H9 (cell line): ENCODE measurements around the gene DCAF15. TPM values are rescaled to one million over a fixed set of nuclear protein-coding genes. Genes with fewer than 3 reads are reported as not detected.
A peak's percentile ranks its signal among the peaks of the same experiment; 100 is the strongest.

Source experiments
- DNase-seq: peaks from one replicate; pipeline ENCODE4 v3.0.0-alpha.2; 2017
- H2AFZ ChIP-seq: one replicate; pipeline ENCODE4 v1.6.1; 2013; ENCODE audit warnings: mild to moderate bottlenecking, low read length, control low read depth, moderate library complexity
- H2AK5ac ChIP-seq: 2 replicates; pipeline ENCODE4 v1.6.1; 2013; ENCODE audit warnings: low read length, control low read depth, mixed read lengths; ENCODE audit not compliant: insufficient read length
- H2BK120ac ChIP-seq: one replicate; pipeline ENCODE4 v1.6.1; 2013; ENCODE audit warnings: low read depth, mild to moderate bottlenecking, low read length, control low read depth, inconsistent platforms; ENCODE audit not compliant: poor library complexity, severe bottlenecking
- H2BK12ac ChIP-seq: 2 replicates; pipeline ENCODE4 v1.6.1; 2013; ENCODE audit warnings: low read length, control low read depth, mixed read lengths, low read depth; ENCODE audit not compliant: insufficient read length
- H2BK15ac ChIP-seq: 2 replicates; pipeline ENCODE4 v1.6.1; 2013; ENCODE audit warnings: low read depth, low read length, control low read depth
- H2BK20ac ChIP-seq: one replicate; pipeline ENCODE4 v1.6.1; 2013; ENCODE audit warnings: low read depth, mild to moderate bottlenecking, low read length, control low read depth, inconsistent platforms; ENCODE audit not compliant: poor library complexity, severe bottlenecking
- H2BK5ac ChIP-seq: 2 replicates; pipeline ENCODE4 v1.6.1; 2013; ENCODE audit warnings: low read length, control low read depth, mixed read lengths; ENCODE audit not compliant: insufficient read length
- H3K14ac ChIP-seq: 2 replicates; pipeline ENCODE4 v1.6.1; 2013; ENCODE audit warnings: low read length, control low read depth; ENCODE audit not compliant: insufficient read depth
- H3K18ac ChIP-seq: 2 replicates; pipeline ENCODE4 v1.6.1; 2013; ENCODE audit warnings: low read depth, mild to moderate bottlenecking, mixed read lengths, low read length, control low read depth; ENCODE audit not compliant: insufficient read length
- H3K23ac ChIP-seq: 2 replicates; pipeline ENCODE4 v1.6.1; 2013; ENCODE audit warnings: low read length, control low read depth, mixed read lengths, low read depth; ENCODE audit not compliant: insufficient read length
- H3K23me2 ChIP-seq: 2 replicates; pipeline ENCODE4 v1.6.1; 2013; ENCODE audit warnings: low read depth, mild to moderate bottlenecking, mixed read lengths, low read length, control low read depth; ENCODE audit not compliant: insufficient read length, poor library complexity, severe bottlenecking
- H3K27ac ChIP-seq: 2 replicates; pipeline ENCODE4 v1.5.1; 2013; ENCODE audit warnings: low read length, control low read depth, mixed read lengths, low read depth; ENCODE audit not compliant: insufficient read length
- H3K27me3 ChIP-seq: 2 replicates; pipeline ENCODE4 v1.6.1; 2013; ENCODE audit warnings: low read length, control low read depth, inconsistent platforms; ENCODE audit not compliant: insufficient read depth
- H3K4ac ChIP-seq: 2 replicates; pipeline ENCODE4 v1.6.1; 2013; ENCODE audit warnings: low read depth, mild to moderate bottlenecking, control low read depth, inconsistent platforms, low read length, moderate library complexity
- H3K4me1 ChIP-seq: 2 replicates; pipeline ENCODE4 v1.6.1; 2013; ENCODE audit warnings: low read length, control low read depth, inconsistent platforms; ENCODE audit not compliant: insufficient read depth
- H3K4me2 ChIP-seq: 2 replicates; pipeline ENCODE4 v1.6.1; 2013; ENCODE audit warnings: low read length, control low read depth, mixed read lengths; ENCODE audit not compliant: insufficient read length, insufficient read depth
- H3K56ac ChIP-seq: 2 replicates; pipeline ENCODE4 v1.6.1; 2013; ENCODE audit warnings: low read depth, mild to moderate bottlenecking, mixed read lengths, low read length, control low read depth; ENCODE audit not compliant: insufficient read length
- H3K79me1 ChIP-seq: 2 replicates; pipeline ENCODE4 v1.6.1; 2013; ENCODE audit warnings: low read depth, mild to moderate bottlenecking, moderate library complexity, low read length, control low read depth, inconsistent platforms; ENCODE audit not compliant: insufficient read depth, poor library complexity, severe bottlenecking
- H3K79me2 ChIP-seq: 2 replicates; pipeline ENCODE4 v1.6.1; 2013; ENCODE audit warnings: low read length, control low read depth, inconsistent platforms; ENCODE audit not compliant: insufficient read depth
- H3K9ac ChIP-seq: 2 replicates; pipeline ENCODE4 v1.6.1; 2013; ENCODE audit warnings: low read length, control low read depth, mixed read lengths; ENCODE audit not compliant: insufficient read length; ENCODE audit errors: extremely low read depth
- H3K9me3 ChIP-seq: one replicate; pipeline ENCODE4 v1.6.1; 2013; ENCODE audit warnings: low read depth, low read length, inconsistent platforms; ENCODE audit not compliant: control insufficient read depth
- H3T11ph ChIP-seq: one replicate; pipeline ENCODE4 v1.6.1; 2013; ENCODE audit warnings: mild to moderate bottlenecking, low read length, control low read depth, inconsistent platforms
- H4K20me1 ChIP-seq: one replicate; pipeline ENCODE4 v1.6.1; 2013; ENCODE audit not compliant: control insufficient read depth, insufficient read length, insufficient read depth
- H4K5ac ChIP-seq: 2 replicates; pipeline ENCODE4 v1.6.1; 2013; ENCODE audit warnings: low read depth, mild to moderate bottlenecking, mixed read lengths, low read length, control low read depth; ENCODE audit not compliant: insufficient read length
- H4K8ac ChIP-seq: replicated peaks from 2 replicates; pipeline ENCODE4 v1.6.1; 2013; ENCODE audit warnings: low read length, control low read depth, mixed read lengths, low read depth; ENCODE audit not compliant: insufficient read length
- H4K91ac ChIP-seq: 2 replicates; pipeline ENCODE4 v1.6.1; 2013; ENCODE audit warnings: low read depth, mild to moderate bottlenecking, moderate library complexity, mixed read lengths, low read length, control low read depth; ENCODE audit not compliant: insufficient read length
- H3K27ac Mint-ChIP-seq, 3 experiments: 2 replicates in 2 of 3; 3 replicates in 1 of 3; pipeline ENCODE4 v1.8.0; 2020 to 2021; ENCODE audit warnings: mixed read lengths in 3 of 3, mild to moderate bottlenecking in 1 of 3, moderate library complexity in 1 of 3
- H3K27me3 Mint-ChIP-seq: 2 replicates; pipeline ENCODE4 v1.8.0; 2021; ENCODE audit warnings: low read depth, mild to moderate bottlenecking, moderate library complexity, mixed read lengths
- H3K36me3 Mint-ChIP-seq, 3 experiments: 2 replicates in 2 of 3; 3 replicates in 1 of 3; pipeline ENCODE4 v1.8.0; 2020 to 2021; ENCODE audit warnings: low read depth in 3 of 3, mixed read lengths in 3 of 3; ENCODE audit not compliant: insufficient read depth in 1 of 3
- H3K4me1 Mint-ChIP-seq, 2 experiments: 2 replicates each; pipeline ENCODE4 v1.8.0; 2020; ENCODE audit warnings: mixed read lengths in 2 of 2
- H3K4me3 Mint-ChIP-seq, 2 experiments: 2 replicates in 1 of 2; 3 replicates in 1 of 2; pipeline ENCODE4 v1.8.0; 2020 to 2021; ENCODE audit warnings: mild to moderate bottlenecking in 2 of 2, mixed read lengths in 2 of 2, moderate library complexity in 1 of 2
- H3K9me3 Mint-ChIP-seq, 2 experiments: 2 replicates in 1 of 2; 3 replicates in 1 of 2; pipeline ENCODE4 v1.8.0; 2020; ENCODE audit warnings: mild to moderate bottlenecking in 2 of 2, mixed read lengths in 2 of 2, moderate library complexity in 1 of 2
- CTCF ChIP-seq: fragments of 200-600 bp; sonication (generic); conservative IDR thresholded peaks from 3 replicates; pipeline ENCODE4 v1.8.0; 2021; ENCODE audit warnings: antibody characterized with exemption, mild to moderate bottlenecking
- WGBS: extraction: QIAGEN DNeasy Blood & Tissue Kit; methylation state at CpG from one replicate; pipeline ENCODE4 v1.1.7; 2013; ENCODE audit warnings: missing lambda C conversion rate, low lambda C conversion rate, mixed read lengths; ENCODE audit not compliant: insufficient read length; ENCODE audit errors: extremely low coverage; 5-methylcytosine and 5-hydroxymethylcytosine counted together
- total RNA-seq: library from RNA; stranded (reverse); gene quantifications from 2 replicates; pipeline ENCODE4 v1.2.1, GENCODE V29; 2021

Gene DCAF15
- total RNA-seq, 1 experiment from 2014 or later = 82.5 TPM

- Histone ChIP-seq H4K8ac (no peak overlapping the region), H2AK5ac (no peak overlapping the region), H3K14ac (no peak overlapping the region), H3K4ac (no peak overlapping the region), H2BK5ac (no peak overlapping the region), H3K27ac (no peak overlapping the region), H2BK20ac (no peak overlapping the region), H3K9me3 (no peaks in the 10 kb centered on the region), H3K4me2 (peak overlapping the region; percentile 80), H3T11ph (no peak overlapping the region), H3K9ac (no peak overlapping the region), H2AFZ (no peak overlapping the region), H3K79me2 (no peaks in the 10 kb centered on the region), H2BK15ac (no peak overlapping the region; the same call in 1 of the 2 replicates), H3K23ac (no peak overlapping the region), H3K79me1 (no peaks in the 10 kb centered on the region), H3K56ac (no peak overlapping the region), H3K4me1 (no peaks in the 10 kb centered on the region), H2BK120ac (no peak overlapping the region), H3K27me3 (no peaks in the 10 kb centered on the region), H2BK12ac (no peak overlapping the region), H4K91ac (no peak overlapping the region), H4K20me1 (no peaks in the 10 kb centered on the region), H3K23me2 (peaks cover 10% of the 10 kb centered on the region), H3K18ac (no peak overlapping the region), H4K5ac (no peak overlapping the region)
- Mint-ChIP-seq H3K27ac (peak overlapping the region in 1 of 3 experiments; percentile 82; a peak in 2 of 7 replicates), H3K36me3 (peaks cover 6 to 24% (median 12%) of the 10 kb centered on the region in 3 experiments; a peak in 6 of 7 replicates), H3K4me1 (peaks cover 9 to 10% of the 10 kb centered on the region in 2 experiments), H3K4me3 (peak overlapping the region; percentile 81 to 86), H3K9me3 (peaks cover 0 to 2% of the 10 kb centered on the region in 2 experiments; a peak in 2 of 5 replicates), H3K27me3 (peaks cover 14% of the 10 kb centered on the region)
- TF ChIP-seq CTCF = no peak
- no peak for DNase-seq
- no CpG with 5 or more reads among the region's 5 CpGs for WGBS
Measured at GRCh38 chr19:13906910-13907309, 45.4 kb upstream of the DCAF15 start.
